Pancreas (tissue), 10 donors: ENCODE measurements around the gene SND1. TPM values are rescaled to one million over a fixed set of nuclear protein-coding genes. Genes with fewer than 3 reads are reported as not detected.
A peak's percentile ranks its signal among the peaks of the same experiment; 100 is the strongest.

Experiments
- ATAC-seq, 4 donors: fragments of 200-7000 bp; cut with Tn5 transposase; one replicate each; pipeline versions ENCODE4 v1.8.0 to v1.9.1; 2020; ENCODE audit warnings: mild to moderate bottlenecking in 4 of 4, moderate library complexity in 4 of 4
- DNase-seq, 6 donors: peaks; one replicate each; pipeline ENCODE4 v3.0.0-alpha.2; 2020
- FAIRE-seq: peaks from 2 replicates; lab custom pipeline; 2012; peaks lifted over from hg19 to GRCh38; lab: Jason Lieb, UNC
- H3K27ac ChIP-seq, 4 donors: fragments of 200-600 bp; sonication (generic); 1 replicate in 3 of 4; 2 replicates in 1 of 4; pipeline versions ENCODE4 v1.5.0 to v1.8.0; 2020
- H3K27me3 ChIP-seq, 4 donors: fragments of 200-600 bp; one replicate each; pipeline ENCODE4 v1.8.0; 2021
- H3K36me3 ChIP-seq, 3 donors: fragments of 200-600 bp; sonication (generic) in 1 of 3; one replicate each; pipeline versions ENCODE4 v1.5.0 to v1.8.0; 2020 to 2021
- H3K4me1 ChIP-seq, 3 donors: fragments of 200-600 bp; one replicate each; pipeline ENCODE4 v1.8.0; 2021
- H3K4me3 ChIP-seq, 4 donors: fragments of 200-600 bp; sonication (generic) in 2 of 4; one replicate each; pipeline versions ENCODE4 v1.5.0 to v1.8.0; 2020 to 2021
- H3K9me3 ChIP-seq, 4 donors: fragments of 200-600 bp; one replicate each; pipeline ENCODE4 v1.8.0; 2021
- WGBS, 2 donors: extraction: QIAGEN DNeasy Blood & Tissue Kit; methylation state at CpG; one replicate each; pipeline ENCODE4 v1.1.7; 2013; 5-methylcytosine and 5-hydroxymethylcytosine counted together
- intact Hi-C, 3 donors: fragments of 100-400 bp; cut with DNase I; formaldehyde crosslinking; loops; one replicate each; pipeline versions ENCODE4 v1.11.1 to v1.14.2; 2022
- polyA plus RNA-seq, 2 donors: library from polyadenylated mRNA; stranded (reverse); fragments of 200-250 nt; gene quantifications; one replicate each; pipeline ENCODE4 v1.2.3, GENCODE V29; 2013
- total RNA-seq, 6 donors: library from RNA; stranded (reverse); fragmentation: NEBNext Ultra II Directional in 4 of 6; extraction: Animal tissue kit (Norgen Biotek cat#: 25700) in 4 of 6; gene quantifications; one replicate each; pipeline versions ENCODE4 v1.2.1 to v1.2.4, GENCODE V29; 2021 to 2023
- TF ChIP-seq, protein P1 (sequence below), 4 donors: fragments of 200-600 bp; sonication (generic) in 3 of 4; IDR thresholded peaks; one replicate each; pipeline versions ENCODE4 v1.5.0 to v1.8.0; 2021; ENCODE audit warnings: antibody characterized with exemption in 4 of 4
- donor health status: healthy with polysubstance abuse.
- donor health status: DM: no; HTN: no; CAD: no; lungs with moderate emphysema.
- donor health status: DM: no; HTN: no; CAD: no.
- donor health status: control.
- donor health status: control.
- donor health status: Bipolar disorder and iron deficiency.
- donor health status: DM: yes; HTN: yes; CAD: no.
- donor health status: DM: no; HTN: no; CAD: no.
- donor health status: DM: no; HTN: no; CAD: no.
- donor health status: DM: yes; HTN: yes; CAD: no.

SND1 gene
- total and polyA plus RNA-seq, 8 donors: 84.1 to 308 (median 225) TPM

DNA sequence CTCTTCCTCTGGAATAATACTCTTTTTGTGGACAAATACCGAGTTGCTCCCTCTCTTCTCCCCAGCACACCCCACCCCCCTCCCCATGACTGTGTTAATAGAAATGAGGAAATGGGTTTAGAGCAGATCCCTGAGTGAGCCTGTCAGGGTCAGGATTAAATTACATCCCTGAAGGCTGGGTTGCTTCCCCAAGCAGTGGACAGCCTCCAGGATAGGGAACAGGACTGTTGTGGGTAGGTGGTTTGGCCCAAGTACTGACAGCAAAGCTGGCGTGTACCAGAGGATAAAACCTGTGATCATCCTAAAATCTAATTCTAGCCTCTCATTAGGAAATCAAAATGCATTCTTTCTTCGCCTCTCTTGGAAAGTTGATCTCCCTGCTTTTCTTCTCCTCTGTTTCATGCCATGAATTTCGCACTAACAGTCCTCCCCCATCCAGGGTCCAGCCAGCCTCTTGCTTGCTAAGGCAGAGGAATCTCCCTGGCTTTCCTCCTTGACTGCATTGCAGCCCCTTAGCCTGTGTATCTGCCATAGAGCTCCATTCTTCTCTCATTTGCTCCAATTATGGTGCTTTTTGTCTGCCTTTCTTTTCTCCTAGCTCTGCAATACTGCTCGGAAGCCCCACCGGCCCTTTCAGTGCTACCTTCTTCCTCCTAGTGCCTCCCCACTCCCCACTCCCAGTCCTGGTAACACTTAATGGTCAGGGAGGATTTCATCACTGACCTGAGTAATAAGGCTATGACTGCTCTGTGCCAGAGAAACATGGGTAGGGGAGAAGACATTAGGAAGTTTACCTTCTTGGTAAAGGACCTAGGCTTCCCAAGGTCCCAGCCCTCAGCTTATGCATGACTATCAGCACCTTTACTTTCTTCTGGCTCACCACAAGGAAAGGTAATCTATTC, 370.9 kb downstream of the SND1 start:
- 86 to 87% methylated on average over 6 of the region's 6 CpGs for WGBS, 2 donors
- no peak overlapping the region for H3K27ac ChIP-seq
- H3K9me3 ChIP-seq: no peaks in the 10 kb centered on the region
- no peaks in the 10 kb centered on the region for H3K27me3 ChIP-seq
- H3K36me3 ChIP-seq: no peaks in the 10 kb centered on the region
- intact Hi-C loops: no loop called here
- no peak overlapping the region for H3K4me3 ChIP-seq
- H3K4me1 ChIP-seq: peaks cover 2 to 5% (median 3%) of the 10 kb centered on the region in 3 donors
- no peak for DNase-seq
- FAIRE-seq: no peak
- ATAC-seq: peak in 2 of 4 donors; percentile 28 to 41
- TF ChIP-seq, protein P1, sequence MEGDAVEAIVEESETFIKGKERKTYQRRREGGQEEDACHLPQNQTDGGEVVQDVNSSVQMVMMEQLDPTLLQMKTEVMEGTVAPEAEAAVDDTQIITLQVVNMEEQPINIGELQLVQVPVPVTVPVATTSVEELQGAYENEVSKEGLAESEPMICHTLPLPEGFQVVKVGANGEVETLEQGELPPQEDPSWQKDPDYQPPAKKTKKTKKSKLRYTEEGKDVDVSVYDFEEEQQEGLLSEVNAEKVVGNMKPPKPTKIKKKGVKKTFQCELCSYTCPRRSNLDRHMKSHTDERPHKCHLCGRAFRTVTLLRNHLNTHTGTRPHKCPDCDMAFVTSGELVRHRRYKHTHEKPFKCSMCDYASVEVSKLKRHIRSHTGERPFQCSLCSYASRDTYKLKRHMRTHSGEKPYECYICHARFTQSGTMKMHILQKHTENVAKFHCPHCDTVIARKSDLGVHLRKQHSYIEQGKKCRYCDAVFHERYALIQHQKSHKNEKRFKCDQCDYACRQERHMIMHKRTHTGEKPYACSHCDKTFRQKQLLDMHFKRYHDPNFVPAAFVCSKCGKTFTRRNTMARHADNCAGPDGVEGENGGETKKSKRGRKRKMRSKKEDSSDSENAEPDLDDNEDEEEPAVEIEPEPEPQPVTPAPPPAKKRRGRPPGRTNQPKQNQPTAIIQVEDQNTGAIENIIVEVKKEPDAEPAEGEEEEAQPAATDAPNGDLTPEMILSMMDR (IDR thresholded peaks at IDR 0.05): no peak

DNA sequence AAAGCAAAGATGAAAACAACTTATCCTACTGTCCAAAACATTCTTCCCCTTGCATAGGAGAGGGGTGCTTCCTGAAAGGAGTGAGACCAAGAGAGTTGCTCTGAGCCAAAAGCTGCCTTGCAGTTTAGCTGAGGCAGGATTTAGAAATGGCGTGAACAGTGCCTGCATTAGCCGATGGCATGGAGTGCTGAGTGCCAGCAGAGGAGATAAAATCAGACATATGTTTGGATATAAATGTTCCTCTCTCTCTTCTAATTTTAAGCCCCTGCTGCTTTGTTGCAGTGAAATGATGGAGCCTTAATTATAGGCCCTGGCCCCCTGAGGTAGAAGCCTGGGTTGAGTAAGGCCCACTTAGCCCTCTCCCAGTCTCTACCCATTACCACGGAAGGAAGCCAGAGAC, 372.2 kb downstream of the SND1 start:
- TF ChIP-seq, protein P1 (IDR thresholded peaks at IDR 0.05): no peak
- H3K4me1 ChIP-seq: no peaks in the 10 kb centered on the region
- no peaks in the 10 kb centered on the region for H3K9me3 ChIP-seq
- H3K36me3 ChIP-seq: no peaks in the 10 kb centered on the region
- no peak overlapping the region for H3K27ac ChIP-seq
- FAIRE-seq (no peak), DNase-seq (no peak), ATAC-seq (no peak)
- no peaks in the 10 kb centered on the region for H3K27me3 ChIP-seq
- intact Hi-C loops: no loop called here
- no peak overlapping the region for H3K4me3 ChIP-seq
- WGBS, 2 donors: 86% methylated on average over 3 of the region's 3 CpGs

DNA sequence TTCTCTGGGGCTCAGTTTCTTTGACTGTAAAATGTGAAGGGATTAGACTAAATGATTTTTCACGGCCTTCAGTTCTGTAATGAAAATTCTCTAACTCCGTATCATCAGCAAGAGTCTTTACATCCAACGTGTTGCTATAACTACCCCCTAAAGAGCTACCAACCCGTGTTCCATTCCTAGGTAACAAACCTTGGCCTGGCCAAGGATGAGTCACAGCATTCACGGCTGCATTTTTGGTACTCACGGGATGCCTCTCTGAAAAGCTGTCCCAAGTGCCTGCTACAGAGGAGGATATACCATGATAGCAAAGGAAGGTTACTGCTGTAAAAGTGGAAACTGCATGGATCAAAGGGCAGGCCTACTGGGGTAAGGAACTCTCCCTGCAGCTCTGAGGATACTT, 373.4 kb downstream of the SND1 start:
- no peak for FAIRE-seq
- no peak for ATAC-seq
- no peaks in the 10 kb centered on the region for H3K9me3 ChIP-seq
- TF ChIP-seq, protein P1 (IDR thresholded peaks at IDR 0.05): no peak
- H3K36me3 ChIP-seq: no peaks in the 10 kb centered on the region
- no peak overlapping the region for H3K27ac ChIP-seq
- no peaks in the 10 kb centered on the region for H3K27me3 ChIP-seq
- WGBS, 2 donors: 77 to 84% methylated on average over 6 of the region's 6 CpGs
- no peak for DNase-seq
- no peaks in the 10 kb centered on the region for H3K4me1 ChIP-seq
- no peak overlapping the region for H3K4me3 ChIP-seq
- intact Hi-C loops: no loop called here

DNA sequence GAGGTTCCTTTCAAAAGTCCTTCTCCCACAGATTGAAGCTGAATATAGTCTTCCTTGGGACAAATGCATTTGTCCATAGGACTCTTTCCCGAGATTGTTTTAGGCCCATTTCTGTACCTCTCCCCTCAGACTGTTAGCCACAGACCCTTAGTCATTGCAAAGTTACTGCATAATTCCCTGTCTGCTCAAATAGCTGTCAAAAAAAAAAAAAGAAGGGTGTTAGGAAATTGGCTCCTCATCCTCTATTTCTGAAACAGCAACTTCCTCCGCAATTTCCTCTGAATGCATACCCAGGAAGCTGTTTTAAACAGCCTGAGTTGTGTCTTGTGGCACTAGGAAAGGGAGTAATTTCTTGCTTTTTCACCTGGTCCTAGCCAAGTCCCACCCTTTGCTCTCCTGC, 373.8 kb downstream of the SND1 start:
- H3K4me1 ChIP-seq: no peaks in the 10 kb centered on the region
- TF ChIP-seq, protein P1 (IDR thresholded peaks at IDR 0.05): no peak
- intact Hi-C loops: no loop called here
- H3K36me3 ChIP-seq: no peaks in the 10 kb centered on the region
- H3K27ac ChIP-seq: no peak overlapping the region
- no peaks in the 10 kb centered on the region for H3K9me3 ChIP-seq
- DNase-seq: no peak
- no peak overlapping the region for H3K4me3 ChIP-seq
- 84 to 85% methylated on average over 2 of the region's 2 CpGs for WGBS, 2 donors
- no peaks in the 10 kb centered on the region for H3K27me3 ChIP-seq
- ATAC-seq: no peak
- FAIRE-seq: no peak

DNA sequence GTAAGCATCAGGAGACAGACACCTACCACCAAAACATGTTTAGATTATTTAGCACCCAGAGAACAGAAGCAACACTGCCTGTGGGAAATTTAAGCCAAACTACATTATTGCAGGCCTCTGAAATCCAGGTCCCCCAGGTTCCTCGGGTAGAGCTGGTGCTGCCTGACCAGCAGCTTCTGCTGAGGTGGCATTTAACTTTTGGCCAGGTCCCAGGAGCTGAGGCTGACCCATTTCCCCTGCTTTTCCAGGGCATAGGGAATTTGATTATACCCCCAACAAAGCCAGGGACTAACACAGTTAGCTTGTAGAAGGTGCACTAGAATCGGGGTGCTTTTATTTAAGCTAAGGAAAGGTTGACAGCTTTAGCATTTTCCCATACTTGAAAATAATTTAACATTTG, 374.6 kb downstream of the SND1 start:
- H3K4me1 ChIP-seq: no peaks in the 10 kb centered on the region

More for the DNA sequence above, 374.6 kb downstream of the SND1 start:
- no peak for ATAC-seq
- 38 to 42% methylated on average over 2 of the region's 2 CpGs for WGBS, 2 donors
- no peak for FAIRE-seq
- no peak overlapping the region for H3K27ac ChIP-seq
- intact Hi-C loops: no loop called here
- no peak overlapping the region for H3K4me3 ChIP-seq
- H3K36me3 ChIP-seq: no peaks in the 10 kb centered on the region
- TF ChIP-seq, protein P1 (IDR thresholded peaks at IDR 0.05): no peak
- H3K27me3 ChIP-seq: no peaks in the 10 kb centered on the region
- no peak for DNase-seq
- H3K9me3 ChIP-seq: no peaks in the 10 kb centered on the region
